IPS-18c (cell line): Measurements from ENCODE around the gene ST3GAL6.

Source experiments
- H3K4me3 ChIP-seq: 2 replicates; pipeline ENCODE4 v1.7.0; 2013; ENCODE audit warnings: low read depth, mild to moderate bottlenecking, low read length, moderate library complexity; ENCODE audit not compliant: insufficient read depth
- H3K9me3 ChIP-seq: one replicate; pipeline ENCODE4 v1.6.1; 2013; ENCODE audit warnings: mild to moderate bottlenecking, low read length, moderate library complexity; ENCODE audit not compliant: control insufficient read depth, insufficient read depth

Gene ST3GAL6

DNA sequence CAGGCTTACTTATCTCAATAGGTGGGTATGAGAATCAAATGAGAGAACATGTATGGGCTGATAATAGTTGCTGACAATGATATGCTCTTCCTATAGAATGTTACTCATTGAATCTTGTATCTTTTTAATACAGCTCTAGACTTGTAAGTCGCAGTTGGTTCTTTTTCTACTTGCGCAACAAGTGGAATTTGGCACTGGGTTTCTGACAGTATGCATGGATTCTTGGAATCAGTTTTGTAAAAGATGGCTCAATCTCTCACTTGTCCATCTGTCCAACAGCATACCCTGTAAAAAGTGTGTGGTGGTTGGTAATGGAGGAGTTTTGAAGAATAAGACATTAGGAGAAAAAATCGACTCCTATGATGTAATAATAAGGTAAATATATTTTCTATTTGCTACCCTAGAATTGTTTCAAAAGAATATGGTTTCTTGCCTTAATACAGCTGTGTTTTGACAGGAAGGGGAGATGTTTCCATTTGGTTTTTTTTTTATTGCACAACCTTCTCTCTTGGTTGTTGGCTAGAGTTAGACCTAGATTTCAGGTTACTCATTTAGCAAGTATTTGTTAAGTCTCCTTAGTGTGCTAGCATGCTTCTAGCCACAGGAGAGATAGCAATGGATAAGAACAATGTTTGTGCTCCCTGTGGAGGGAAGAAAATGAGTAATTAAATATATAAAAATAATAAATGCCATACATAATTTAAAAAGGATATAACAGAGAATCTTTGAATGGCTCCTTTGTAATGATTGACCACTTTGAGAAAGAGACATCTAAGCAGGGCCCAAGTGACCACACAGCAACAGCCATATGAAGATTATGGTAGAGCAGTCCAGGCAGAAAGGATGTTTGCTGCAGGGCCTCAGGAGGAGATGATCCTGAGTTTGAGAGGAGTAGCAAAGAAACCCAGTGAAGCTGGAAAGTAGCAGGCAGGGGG, 21.8 kb downstream of the ST3GAL6 start:
- Histone ChIP-seq H3K4me3 (no peak overlapping the region), H3K9me3 (no peaks in the 10 kb centered on the region)

DNA sequence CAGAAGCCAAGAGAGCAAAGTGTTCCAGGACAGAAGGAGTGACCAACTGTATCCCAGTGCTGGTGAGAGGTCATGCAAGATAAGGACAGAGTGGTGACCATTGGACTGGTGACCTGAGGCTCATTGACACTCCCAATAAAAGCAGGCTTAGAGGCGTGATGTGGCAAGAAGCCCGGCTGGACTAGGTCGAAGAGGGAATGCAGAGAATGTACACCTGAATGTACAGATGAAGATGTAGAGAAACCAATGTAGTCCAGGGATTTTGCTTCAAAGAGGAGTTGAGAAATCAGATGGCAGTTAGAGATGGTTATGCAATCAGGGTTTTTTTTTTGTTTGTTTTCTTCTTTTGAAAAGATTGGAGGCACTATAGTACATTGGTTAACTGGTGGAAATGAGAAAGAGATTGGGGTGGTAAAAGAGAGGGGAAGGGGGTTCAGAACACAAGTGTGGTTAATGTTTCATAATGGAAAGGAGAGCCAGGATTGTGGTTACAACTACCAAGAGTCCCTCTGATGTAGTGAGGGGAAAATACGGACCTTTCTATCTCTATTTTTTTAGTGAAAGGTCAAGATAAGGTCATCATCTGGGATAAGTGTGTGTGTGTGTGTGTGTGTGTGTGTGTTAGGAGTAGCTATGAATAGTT, 23.3 kb downstream of the ST3GAL6 start:
- H3K4me3 ChIP-seq: no peak overlapping the region
- H3K9me3 ChIP-seq: no peaks in the 10 kb centered on the region

DNA sequence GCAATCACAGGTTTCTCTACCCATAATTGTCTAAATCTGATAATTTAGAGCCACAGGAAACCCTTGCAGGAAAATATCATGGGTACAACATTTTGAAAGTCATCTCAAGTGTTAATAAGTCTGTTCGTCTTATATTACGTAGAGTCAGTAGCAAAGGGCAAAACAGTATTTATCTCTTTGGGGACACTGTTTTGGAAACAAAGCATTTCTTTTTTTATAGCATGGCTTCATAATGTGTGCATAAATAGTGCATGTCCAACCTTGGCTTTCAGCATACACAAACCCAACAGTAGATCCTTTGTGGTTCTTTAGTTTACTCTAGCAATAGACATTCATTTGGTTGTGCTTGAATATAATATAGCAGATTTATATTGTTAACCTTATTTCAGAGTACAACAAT, 24.0 kb downstream of the ST3GAL6 start:
- Histone ChIP-seq H3K9me3 (no peaks in the 10 kb centered on the region), H3K4me3 (no peak overlapping the region)

DNA sequence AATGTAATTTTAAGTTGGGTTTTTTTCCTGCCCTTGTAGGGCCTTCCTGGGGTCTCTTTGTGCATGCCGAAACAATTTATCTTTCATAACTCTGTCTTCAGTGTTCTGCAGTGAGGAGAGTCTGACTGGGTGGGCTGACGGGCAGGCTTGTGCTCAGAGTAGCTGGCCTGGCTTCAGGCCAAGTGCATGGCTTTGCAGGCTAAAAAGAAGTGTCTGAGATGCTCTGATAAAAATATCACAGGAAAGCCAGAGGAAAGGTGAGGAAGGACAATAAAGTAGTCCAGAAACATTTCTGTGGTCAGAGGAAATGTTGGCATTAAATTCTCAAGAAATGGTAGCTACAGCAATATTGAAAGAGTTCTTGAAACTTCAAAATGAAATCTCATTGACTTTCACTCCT, 25.5 kb downstream of the ST3GAL6 start:
- no peaks in the 10 kb centered on the region for H3K9me3 ChIP-seq
- no peak overlapping the region for H3K4me3 ChIP-seq

DNA sequence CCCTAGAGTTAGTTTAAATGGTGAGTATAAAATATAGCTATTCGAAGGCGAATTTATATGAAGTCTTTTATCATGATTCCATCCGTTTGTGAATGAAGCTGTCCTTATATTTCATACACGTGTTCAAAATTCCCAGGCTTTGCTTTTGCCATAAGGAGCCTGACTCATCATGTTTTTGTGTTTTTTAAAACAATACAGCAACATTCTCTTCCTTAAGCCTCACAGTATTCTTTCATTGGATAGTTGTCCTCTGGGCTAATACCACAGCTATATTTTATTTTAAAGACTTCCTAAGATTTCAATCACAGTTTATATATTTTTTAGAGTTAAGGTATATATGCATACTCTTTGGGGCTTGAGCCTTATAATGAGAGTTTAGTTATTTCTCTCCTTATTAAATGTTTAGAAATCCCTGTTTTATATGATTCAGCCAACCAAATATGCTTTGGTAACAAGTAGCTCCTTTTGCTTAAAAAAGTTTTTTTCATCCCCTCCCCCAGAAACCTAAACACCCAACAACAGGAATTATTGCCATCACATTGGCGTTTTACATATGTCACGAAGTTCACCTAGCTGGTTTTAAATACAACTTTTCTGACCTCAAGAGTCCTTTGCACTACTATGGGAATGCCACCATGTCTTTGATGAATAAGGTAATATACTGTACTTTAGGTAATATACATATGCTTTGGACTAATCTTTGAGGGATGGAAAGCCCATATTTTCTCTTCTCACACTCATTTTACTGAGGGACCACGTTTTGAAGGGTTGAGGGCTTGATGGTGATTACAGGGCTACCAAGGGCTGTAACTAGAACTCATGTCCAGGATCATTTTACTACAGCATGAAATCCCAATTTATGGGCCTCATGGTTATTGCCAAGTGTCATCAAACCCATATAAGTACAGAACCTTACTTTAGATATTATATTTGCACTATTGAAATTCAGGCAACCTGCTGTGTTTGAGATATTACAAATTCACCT, 28.5 kb downstream of the ST3GAL6 start:
- Histone ChIP-seq H3K9me3 (no peaks in the 10 kb centered on the region), H3K4me3 (no peak overlapping the region)

DNA sequence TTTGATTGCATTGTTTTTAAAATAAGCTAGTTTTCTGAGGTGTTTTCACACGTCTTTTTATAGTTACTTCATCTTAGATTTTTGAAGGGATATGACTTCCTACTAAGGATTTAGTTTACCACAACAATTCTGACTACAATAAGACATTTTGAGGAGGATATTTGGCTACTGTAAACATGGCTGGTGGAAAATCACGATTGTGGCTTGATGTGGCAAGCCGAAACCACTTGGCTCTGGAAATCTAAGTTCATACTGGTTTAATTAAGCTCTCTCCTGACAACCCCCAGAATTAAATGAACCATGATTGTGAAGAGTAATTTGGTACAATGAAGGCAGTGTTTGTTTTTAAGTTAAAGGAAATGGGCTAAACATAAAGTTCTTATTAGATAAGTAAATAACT, 30.8 kb downstream of the ST3GAL6 start:
- Histone ChIP-seq H3K9me3 (no peaks in the 10 kb centered on the region), H3K4me3 (no peak overlapping the region)

DNA sequence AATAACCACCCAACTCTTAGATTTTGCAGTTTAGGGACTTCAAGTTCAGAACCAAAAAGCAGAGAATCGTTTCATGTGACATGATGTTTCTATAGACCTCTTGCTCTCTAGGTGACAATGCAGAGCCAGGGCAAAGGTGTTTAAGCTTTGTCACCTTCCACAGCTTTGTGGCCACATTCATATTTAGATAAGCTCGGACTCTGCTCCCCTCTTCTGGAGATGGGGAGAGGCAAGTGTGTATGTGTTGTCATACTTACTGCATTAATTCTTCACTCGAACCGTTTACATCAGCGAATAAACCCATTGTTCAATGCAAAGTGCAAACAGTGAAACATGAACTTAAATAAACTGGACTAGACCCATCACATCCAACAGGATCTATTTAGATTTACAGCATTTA, 33.2 kb downstream of the ST3GAL6 start:
- Histone ChIP-seq H3K9me3 (no peaks in the 10 kb centered on the region), H3K4me3 (no peak overlapping the region)

DNA sequence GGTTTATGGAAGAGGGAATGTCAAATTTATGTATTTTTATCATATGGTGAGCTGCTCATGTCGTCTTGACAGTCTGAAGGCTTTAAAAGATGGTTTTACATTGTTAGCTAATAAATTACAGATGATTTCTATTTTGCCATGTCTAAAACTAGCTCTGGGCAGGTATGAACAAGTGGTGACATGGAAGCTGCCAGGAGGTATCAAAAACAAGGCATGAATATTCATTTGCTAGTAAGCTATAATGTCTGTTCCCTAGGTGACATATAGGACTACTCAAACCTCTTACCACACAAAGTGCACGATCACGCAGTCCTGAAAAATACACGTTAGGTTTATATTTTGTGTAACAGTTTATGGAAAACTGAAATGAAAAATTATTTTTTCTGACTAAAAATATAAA, 34.8 kb downstream of the ST3GAL6 start:
- H3K4me3 ChIP-seq: no peak overlapping the region
- no peaks in the 10 kb centered on the region for H3K9me3 ChIP-seq

DNA sequence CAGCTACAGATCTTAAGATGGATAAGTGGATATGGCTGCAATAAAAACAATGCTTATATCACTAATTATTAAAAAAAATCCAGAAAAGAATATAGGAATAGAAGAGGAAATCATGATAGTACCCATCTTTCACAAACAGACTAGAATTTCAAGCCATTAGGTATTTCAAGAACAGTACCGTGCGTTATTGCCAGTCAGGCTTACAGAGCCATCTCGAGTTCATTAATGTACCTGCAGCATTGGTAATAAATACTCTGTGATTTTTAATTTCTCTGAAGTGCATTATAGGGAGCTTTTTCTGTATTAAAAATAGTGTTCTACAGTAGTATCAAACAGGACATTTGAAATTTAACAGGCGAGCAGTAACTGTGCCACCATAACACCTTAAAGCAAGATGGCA, 35.7 kb downstream of the ST3GAL6 start:
- Histone ChIP-seq H3K4me3 (no peak overlapping the region), H3K9me3 (no peaks in the 10 kb centered on the region)

DNA sequence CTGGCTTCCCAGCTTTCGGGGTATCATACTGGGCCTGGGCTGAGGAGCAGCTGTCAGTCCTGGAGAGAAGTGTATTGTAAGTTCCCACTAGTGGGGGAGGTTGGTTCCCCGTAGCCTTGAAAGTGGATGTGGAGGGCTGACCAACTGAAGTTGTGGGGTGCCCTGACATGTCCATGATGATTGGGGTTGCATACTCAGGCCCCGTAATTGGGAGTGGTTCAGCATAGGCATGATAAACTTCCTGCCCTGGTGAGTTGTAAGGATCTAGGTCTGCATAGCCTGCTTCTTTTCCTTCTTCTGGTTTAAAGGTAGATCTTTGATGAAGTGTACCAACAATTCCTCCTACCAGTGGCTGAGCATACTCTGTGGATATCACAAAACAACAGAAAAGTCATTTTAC, 36.3 kb downstream of the ST3GAL6 start:
- Histone ChIP-seq H3K9me3 (no peaks in the 10 kb centered on the region), H3K4me3 (no peak overlapping the region)

DNA sequence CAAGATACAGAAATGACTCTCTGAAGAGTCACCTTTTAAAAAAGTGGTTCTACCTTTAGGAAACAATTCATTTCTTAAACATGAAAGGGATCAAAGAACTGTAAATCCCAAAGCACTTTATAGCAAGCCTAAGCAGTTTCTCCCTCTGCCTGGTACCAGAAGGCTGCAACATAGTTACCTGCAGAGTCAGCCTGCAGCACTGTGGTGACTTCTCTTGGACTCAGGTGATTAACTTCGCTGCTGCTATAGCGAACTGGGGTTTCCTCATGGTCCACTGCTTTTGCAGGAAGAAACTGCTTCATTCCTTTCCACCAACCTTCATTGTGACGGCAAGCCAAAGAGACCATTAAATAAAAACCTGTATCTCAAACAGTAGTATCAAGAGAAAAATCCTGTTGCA, 37.3 kb downstream of the ST3GAL6 start:
- no peaks in the 10 kb centered on the region for H3K9me3 ChIP-seq
- H3K4me3 ChIP-seq: no peak overlapping the region

DNA sequence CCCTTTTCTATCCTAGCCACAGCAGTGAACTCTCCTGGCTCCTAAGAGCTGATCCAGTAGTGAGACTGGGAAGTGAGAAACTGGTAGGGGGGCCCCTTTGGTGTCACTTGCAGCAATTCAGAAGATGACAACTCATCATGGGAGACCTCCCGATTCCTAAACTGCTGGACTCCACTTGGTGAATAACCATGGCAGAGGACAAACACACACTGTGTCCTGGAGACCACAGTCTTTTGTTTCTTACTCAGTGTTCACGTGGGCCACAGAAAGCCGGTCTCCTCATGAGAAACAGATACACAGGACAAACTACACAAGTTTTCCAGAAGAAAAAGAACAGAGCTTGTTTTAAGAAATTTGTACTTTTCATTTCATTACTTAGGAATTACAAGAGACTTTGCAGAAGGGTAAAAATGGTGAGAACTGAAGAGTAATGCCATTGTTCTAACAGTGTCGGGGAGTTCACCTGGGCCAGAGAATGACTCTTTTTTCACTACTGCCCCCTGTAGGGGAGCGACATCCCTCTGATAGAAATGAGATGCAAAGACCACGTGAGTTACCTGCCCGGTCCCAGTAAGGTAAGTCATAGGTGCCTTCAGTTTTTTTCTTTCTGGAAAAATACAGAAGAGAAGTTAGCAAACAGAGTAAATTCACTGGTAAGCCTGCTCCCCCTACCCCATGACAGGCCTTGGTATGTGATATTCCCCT, 38.1 kb downstream of the ST3GAL6 start:
- Histone ChIP-seq H3K9me3 (no peaks in the 10 kb centered on the region), H3K4me3 (no peak overlapping the region)

DNA sequence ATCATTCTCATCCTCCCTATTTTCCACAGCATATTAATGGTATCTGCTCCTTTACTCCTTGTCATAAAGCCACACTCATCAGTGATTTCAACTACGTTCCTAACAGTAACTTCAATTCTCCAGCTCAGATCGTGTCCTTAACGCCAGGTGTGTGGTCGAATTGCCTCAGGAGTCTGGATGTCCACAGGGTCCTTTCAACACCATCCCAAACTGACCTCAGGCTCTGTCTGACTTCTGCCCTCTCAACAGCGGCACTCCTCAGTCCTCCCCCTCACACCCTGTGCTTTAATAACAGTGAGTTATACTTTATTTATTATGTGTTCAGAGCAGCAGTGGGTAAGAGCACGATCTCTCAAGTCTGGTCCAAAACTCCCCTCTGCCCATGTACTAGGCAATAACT, 42.4 kb downstream of the ST3GAL6 start:
- Histone ChIP-seq H3K9me3 (no peaks in the 10 kb centered on the region), H3K4me3 (no peak overlapping the region)

DNA sequence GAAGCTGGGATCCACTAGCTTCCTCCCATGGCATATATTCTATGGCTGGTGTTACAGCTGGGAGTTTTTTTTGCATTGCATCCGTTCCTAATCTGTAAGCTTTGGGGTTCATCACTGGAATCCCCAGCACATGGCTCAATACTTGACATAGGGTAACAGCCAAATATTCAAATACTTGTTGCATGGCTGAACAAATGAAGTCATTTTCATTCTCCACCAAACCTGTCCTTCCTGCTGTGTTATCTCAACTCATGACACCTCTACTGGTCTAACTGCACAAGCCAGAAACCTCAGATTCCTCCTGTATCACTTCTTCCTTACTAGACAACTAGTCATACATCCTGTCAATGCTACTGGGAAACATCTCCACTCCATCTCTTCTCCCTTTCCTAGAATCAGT, 43.4 kb downstream of the ST3GAL6 start:
- Histone ChIP-seq H3K9me3 (no peaks in the 10 kb centered on the region), H3K4me3 (no peak overlapping the region)

DNA sequence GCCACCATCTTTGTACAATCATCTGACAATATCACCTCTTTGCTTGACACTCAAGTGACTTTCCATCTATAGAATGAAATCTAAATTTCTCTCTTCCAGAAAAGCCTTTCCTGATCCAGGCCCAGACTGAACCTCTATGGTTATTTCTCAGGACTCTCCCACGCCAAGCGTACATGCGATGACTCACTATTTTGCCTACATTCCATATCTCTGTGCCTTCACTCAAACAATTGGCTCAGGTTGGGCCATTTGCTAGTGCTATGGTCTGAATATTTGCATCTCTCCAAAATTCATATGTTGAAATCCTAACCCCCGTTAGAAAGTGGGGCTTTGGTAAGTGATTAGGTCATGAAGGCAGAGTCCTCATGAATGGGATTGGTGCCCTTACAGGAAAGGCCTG, 43.9 kb downstream of the ST3GAL6 start:
- H3K9me3 ChIP-seq: no peaks in the 10 kb centered on the region
- no peak overlapping the region for H3K4me3 ChIP-seq

DNA sequence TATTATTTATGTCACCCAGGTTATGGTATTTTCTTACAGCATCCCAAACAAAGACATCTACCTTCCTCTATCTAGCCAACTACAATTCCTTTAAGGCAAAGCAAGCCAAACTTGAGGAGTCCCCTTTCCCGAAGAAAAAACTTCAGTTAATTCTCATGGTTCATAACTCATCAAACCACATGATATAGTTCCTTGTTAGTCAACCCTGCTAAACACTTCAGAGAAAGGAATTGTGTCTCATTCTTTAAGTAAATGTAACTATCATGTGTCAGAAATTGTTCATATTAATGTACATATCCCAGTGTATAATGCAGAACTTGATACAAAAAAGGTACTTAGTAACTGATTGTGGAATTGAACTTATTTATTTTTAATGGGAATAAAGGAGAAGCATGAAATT, 44.4 kb downstream of the ST3GAL6 start:
- no peak overlapping the region for H3K4me3 ChIP-seq
- no peaks in the 10 kb centered on the region for H3K9me3 ChIP-seq

DNA sequence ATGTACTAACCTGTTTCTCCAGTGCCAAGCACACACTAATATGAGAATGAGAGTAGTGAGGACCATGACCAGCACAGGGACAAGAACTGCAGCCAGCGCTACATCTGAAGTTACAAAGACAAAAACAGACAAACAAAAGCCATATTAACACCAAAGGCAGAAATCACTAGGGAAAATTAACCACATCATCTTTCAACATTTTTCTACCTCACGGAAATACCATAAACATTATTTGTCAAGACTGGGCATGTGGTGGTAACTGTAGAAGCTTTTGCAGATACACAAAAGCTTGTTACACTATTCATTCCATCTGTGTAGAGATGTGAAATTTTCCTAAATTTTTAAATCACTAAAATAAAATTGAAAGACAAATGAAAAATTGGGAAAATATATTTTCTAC, 44.9 kb downstream of the ST3GAL6 start:
- no peak overlapping the region for H3K4me3 ChIP-seq
- H3K9me3 ChIP-seq: no peaks in the 10 kb centered on the region
